Fibroblast of skin of right biceps (primary cell): ENCODE data around the gene SLC18A3.
A peak's percentile ranks its signal among the peaks of the same experiment; 100 is the strongest.

ENCODE experiments used
- DNase-seq: peaks from one replicate; pipeline ENCODE4 v3.0.0-alpha.2; 2013

Gene SLC18A3

DNA sequence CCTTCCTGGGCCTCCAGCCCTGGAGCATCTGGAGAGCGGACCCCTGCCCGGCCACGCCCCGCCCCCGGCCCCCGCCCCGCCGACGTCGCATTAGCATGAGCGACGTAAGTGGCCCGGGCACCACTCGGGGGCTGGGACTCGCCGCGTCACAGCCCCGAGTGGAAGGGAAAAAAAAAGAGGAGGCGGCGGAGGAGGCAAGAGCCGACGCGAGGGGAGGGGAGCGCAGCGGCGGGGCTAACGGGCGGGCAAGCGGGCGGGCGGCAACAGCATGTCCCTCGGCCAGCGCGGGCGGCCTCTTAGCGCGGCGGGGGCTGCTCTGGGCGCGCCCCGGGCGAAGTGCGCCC is at the start of gene SLC18A3:
SLC18A3 (plus strand) TSS at position 197 of the 344 bp plus-strand sequence. CDS start 431 bp downstream, outside the sequence.
- DNase-seq, result no peak

GRCh38 chr10:49560526-49560925 is 49.6 kb upstream of the SLC18A3 start:
- DNase-seq, result peak; percentile 26

DNA sequence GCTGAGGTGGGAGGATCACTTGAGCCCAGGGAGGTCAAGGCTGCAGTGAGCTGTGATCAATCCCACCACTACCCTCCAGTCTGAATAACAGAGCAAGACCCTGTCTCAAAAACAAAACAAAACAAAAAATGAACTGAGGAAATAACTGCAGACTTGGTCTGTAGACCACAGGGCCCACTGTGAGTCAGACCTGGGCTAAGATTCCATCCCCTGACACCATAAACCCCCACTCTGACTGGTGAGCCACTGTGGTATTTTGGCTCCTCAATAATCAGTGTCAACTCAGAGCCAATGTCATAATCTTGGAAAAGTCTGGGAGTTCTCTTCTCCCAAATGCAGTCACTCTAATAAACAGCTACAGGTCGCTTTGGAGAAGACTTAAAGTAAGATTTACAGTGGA is 47.2 kb upstream of the SLC18A3 start:
- DNase-seq, result peak; percentile 74

DNA sequence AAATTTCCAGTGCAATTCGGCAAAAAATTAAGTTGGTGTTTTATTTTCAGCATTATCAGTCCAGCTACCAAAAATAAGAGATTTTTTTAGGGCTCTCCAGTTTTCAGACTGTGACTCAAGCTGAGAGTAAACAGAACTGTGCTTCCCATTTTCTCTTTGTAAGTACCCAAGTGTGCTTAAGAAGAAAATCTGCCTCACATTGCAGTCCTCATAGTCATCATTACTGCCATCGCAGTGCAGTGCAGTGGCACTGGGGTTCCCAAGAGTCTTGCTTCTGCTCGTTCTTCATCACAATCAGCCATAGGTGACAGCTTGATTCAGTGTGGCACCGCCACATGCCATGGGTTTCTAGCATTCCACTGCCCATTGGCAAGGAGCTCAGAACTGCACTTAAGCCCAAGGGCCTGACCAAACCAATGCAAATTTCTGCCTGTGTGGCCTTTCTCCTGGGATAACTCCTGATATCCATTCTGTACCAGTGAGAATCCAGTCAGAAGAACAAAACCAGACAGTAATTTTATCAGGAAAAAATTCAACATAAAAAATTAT is 45.6 kb upstream of the SLC18A3 start:
- DNase-seq, result no peak

DNA sequence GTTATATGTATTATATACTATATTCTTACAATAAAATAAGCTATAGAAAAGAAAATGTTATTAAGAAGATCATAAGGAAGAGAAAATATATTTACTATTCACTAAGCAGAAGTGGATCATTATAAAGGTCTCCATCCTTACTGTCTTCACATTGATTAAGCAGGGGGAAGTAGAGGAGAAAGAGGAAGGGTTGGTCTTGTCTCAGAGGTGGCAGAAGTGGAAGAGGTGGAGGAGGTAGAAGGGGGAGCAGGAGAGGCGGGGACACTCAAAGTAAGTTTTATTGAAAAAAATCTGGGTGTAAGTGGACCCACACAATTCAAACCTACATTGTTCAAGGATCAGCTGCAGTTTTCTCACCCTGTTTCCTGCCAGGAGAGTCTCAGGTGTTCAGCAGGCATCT is 42.3 kb upstream of the SLC18A3 start:
- no peak for DNase-seq

DNA sequence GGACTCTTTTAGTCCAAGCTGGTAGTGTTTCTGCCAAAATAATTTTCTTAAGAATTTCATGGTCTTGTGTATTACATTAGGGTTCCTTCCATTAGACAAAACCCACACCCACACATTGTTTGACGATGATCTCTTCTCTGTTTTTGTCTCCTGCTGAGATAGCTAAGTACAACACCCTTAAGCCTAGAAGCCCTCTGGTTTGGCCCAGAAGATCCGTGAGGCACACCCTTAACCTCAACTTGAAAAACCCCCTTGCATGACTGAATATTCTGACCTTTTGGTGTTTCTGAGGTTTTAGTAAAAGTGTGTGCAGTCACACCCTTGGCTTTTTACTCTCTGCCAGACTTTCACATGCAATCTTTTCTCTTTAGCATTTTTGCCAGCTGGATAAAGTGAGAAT is 41.9 kb upstream of the SLC18A3 start:
- DNase-seq, result peak; percentile 50

DNA sequence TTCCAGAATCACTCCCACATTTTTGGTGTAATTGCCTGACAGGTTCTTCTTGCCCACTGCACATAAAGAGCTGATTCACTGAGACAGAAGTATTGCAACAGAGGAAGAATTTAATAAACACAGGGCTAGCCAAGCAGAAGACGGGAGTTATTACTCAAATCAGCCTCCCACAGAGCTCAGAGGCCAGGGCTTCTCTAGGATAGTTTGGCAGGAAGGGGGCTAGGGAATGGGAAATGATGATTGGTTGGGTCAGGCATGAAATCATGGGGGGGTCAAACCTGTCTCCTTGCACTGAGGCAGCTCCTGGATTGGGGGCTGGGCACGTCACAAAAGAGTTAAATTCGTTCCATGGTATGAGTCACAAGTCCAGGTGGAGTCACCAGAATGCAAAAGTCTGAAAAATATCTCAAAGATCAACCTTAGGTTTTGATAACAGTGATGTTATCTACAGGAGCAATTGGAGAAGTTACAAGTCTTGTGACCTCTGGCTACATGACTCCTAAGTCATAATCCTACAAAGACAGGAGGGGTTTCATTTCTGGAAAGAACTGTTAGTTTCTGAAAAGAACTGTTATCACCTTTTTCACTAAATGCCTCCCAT is 41.0 kb upstream of the SLC18A3 start:
- peak; percentile 24 for DNase-seq

- DNase-seq, result no peak
These were observed 38.7 kb upstream of the SLC18A3 start for GRCh38 chr10:49571388-49571787.

DNA sequence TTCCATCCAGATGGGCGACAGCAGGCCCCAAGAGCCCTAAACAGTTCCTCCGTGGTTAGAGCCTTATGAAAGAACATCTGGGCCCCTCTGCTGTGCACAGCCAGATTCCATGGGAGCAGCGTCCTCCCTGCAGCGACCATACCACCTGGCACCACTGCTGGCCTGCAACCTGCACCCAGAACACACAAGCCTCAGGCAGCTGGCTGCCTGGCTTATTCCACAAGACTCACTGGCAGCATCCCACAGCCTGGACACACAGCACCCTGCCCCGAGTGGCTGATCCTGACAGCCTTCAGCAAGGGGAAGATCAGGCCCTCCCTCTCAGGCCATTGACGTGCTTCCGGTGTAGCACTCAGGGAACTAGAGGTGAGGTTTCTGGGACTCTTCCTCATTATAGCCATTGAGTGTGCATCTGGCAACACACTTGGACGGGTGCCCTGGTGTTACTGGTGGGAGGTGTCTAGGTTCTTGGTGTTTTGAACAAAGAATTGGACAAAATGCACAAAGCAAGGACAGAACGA is 37.5 kb upstream of the SLC18A3 start:
- no peak for DNase-seq

GRCh38 chr10:49575489-49576072 is 34.5 kb upstream of the SLC18A3 start:
- DNase-seq, result no peak

GRCh38 chr10:49577182-49577925 is 32.8 kb upstream of the SLC18A3 start:
- DNase-seq, result no peak

- no peak for DNase-seq
These were observed 31.7 kb upstream of the SLC18A3 start for GRCh38 chr10:49578392-49578791.

GRCh38 chr10:49579621-49580020 is 30.5 kb upstream of the SLC18A3 start:
- peak; percentile 37 for DNase-seq

DNA sequence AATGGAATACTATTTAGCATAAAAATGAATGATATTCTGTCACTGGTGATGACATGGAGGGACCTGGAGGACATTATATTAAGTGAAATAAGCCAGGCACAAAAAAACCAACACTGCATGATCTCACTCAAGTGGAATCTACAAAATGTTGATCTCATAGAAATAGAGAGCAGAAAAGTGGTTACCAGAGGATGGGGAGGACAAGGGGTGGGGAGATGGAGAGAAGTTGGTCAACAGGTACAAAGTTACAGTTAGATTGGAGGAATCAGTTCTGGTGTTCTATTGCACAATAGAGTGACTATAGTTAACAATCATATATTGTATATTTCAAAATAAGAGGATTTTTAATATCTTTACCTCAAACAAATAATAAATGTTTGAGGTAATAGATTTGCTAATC is 24.7 kb upstream of the SLC18A3 start:
- no peak for DNase-seq

GRCh38 chr10:49587981-49588380 is 22.1 kb upstream of the SLC18A3 start:
- DNase-seq, result no peak

- peak; percentile 51 for DNase-seq
These were observed 17.2 kb upstream of the SLC18A3 start for GRCh38 chr10:49592726-49593563.

GRCh38 chr10:49593564-49593875 is 16.6 kb upstream of the SLC18A3 start:
- DNase-seq, result no peak

GRCh38 chr10:49593998-49594397 is 16.1 kb upstream of the SLC18A3 start:
- DNase-seq, result no peak

DNA sequence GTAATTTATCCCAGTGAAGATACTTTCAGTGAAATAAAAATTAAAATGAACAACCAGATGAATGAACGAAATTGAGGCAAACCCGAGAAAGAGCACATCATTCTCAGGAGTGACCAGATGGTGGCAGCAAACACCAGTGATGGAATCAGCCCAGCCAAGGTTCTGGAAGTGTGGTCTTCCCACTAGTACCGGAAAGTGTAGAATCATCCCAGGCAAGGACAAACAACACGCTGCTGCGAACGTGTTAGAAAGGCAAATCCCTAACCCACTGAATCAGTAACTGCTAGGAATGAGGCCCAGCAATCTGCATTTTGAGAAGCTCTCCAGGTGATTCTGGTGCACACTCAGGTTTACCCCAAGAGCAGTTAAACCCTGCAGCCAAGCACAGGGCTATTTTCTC is 15.5 kb upstream of the SLC18A3 start:
- peak; percentile 53 for DNase-seq

- DNase-seq, result no peak
These were observed 15.0 kb upstream of the SLC18A3 start for GRCh38 chr10:49595003-49595712.

DNA sequence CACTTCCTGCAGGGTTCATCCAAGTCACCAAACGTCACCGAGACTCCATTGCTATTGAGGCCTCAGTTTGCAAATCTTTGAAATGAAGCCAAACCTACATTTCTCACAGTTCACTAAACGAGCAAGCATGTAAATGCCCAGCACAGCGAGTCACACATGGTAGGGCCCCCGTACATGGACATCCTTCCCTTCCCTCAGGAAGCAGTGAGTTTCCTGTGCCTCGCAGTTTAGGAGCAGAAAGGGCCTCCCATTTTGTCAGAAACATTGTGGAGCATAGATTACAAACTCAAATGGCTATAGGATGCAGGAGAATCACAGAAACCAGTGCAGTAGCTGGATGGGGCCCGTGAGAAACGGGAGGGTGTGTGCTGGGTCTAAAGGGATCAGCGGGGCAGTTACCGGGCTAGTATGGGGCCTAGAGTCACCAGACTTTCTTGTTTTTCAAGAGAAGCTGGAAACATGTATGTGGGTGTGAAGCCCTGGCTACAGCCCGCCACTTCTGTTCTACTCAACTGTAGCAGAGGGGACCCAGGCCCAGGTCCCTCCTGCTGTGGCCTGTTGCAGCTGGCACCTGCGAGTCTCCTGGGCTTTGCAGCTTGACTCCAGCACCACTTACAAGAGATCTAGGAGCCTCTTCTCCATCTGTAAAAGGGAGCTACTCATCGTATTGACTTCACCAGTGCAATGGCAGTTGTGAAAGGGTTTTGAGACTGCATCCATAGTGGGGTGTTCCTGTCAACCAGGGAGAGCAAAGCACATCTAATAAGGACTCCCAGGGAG is 14.2 kb upstream of the SLC18A3 start:
- peak; percentile 24 for DNase-seq

- no peak for DNase-seq
These were observed 13.7 kb upstream of the SLC18A3 start for GRCh38 chr10:49596493-49596809.
